Dermis microvascular lymphatic vessel endothelial cell (primary cell): ENCODE results near the gene KRT4. TPM values are rescaled to one million over a fixed set of nuclear protein-coding genes. Genes with fewer than 3 reads are reported as not detected.
"Not testable (repeated sequence)": the region's sequence is repeated elsewhere in the genome, so short reads cannot be mapped to it uniquely, and the experiment has no call there.

ENCODE experiments used
- DNase-seq, 2 donors: peaks; one replicate each; pipeline versions ENCODE4 v3.0.0 to v3.0.0-alpha.2; 2010; ENCODE audit warnings: low read depth in 2 of 2
- total RNA-seq: library from RNA; depleted of rRNA; stranded (reverse); fragments of >200 nt; gene quantifications from 2 replicates; pipeline ENCODE4 v1.2.1, GENCODE V29; 2014

KRT4 gene
- total RNA-seq, 1 donor from 2014 or later: not detected

DNA sequence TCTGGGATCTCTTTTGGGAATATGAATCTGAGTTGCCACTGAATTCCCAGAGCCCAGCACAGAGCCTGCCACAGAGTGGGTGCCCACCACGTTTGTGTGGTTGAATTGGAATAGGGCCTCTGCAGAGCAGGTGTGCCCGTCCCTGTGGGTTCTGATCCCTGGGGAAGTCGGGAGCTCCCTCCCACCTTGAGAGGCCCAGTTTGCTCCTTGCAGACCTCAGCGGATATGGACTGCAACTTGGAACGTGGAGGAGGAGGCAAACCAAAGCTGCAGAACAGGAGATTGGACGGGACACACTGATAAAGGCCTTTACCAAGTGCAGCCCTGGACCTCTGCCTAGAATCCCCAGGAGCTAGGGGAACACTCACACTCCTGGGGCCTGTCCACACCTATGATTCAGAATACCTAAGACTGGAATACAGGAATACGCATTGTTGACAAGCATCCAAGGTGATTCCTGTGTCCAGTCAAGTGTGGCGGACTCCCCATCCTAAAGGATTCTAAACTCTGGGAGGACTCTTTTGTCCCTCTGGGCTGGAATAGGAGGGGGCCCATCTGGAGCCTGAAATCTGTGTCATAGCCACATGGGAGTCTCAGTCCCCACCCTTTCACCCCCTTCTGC, 39.2 kb downstream of the KRT4 start:
- DNase-seq: no peak

DNA sequence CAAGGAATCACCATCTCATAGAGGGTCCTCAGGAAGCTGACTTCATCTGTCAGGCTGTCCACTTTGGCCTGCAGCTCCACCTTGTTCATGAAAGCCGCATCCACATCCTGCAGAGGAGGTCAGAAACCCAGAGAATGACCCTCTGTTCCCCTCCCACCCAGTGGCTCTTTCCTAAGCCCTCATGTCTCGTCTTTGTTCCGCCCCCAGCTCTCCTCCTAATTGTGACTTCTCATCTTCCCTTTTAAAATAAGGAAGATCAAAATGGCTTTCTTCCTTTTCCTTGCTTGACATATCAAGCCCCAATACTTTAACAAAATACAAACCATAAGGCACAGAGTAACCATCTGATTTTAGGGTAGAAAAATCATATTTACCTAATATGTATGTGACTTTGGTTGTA, 41.1 kb downstream of the KRT4 start:
- no peak for DNase-seq

- DNase-seq: no peak
Observed at GRCh38 chr12:52772188-52772587, 41.7 kb downstream of the KRT4 start.

GRCh38 chr12:52771505-52771904, 42.4 kb downstream of the KRT4 start:
- DNase-seq: no peak

GRCh38 chr12:52771088-52771487, 42.8 kb downstream of the KRT4 start:
- no peak for DNase-seq

DNA sequence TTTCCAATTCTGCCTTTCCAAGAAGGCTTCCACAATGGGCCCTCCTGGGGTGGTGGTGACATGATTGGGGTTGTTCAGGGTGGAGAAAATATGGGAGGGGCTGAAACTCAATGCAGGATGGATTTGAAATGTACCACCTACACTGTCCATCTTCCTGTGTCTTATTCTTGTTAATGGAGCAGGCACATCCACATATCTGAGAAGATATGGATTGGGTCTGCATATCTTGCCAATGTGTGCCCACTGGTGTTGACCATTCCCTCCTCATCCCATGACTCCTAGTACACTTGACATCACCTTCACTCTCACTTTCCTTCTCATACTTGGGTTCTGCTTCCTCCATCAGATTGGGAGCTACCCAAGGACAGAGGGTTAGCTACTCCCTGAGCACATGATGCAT, 44.0 kb downstream of the KRT4 start:
- DNase-seq: no peak

DNA sequence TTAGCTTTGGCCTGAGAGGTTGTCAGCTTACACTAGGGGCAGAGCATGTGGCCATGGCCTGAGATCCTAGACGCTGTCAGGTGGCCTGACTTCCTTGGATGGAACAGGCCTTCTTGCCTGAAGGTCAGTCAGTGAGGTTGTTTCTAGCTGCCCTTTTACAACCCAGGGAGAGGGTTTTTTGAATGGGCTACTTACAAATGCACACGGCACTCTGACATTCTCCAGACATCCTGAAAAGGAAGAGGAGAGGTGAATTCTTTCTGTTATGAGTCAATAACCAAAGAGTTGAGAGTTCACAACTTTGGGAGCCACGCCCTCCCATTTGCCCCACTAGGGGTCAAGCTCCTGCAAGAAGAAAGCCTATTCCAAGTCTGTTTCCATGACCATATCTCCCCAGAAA, 44.6 kb downstream of the KRT4 start:
- no peak for DNase-seq

DNA sequence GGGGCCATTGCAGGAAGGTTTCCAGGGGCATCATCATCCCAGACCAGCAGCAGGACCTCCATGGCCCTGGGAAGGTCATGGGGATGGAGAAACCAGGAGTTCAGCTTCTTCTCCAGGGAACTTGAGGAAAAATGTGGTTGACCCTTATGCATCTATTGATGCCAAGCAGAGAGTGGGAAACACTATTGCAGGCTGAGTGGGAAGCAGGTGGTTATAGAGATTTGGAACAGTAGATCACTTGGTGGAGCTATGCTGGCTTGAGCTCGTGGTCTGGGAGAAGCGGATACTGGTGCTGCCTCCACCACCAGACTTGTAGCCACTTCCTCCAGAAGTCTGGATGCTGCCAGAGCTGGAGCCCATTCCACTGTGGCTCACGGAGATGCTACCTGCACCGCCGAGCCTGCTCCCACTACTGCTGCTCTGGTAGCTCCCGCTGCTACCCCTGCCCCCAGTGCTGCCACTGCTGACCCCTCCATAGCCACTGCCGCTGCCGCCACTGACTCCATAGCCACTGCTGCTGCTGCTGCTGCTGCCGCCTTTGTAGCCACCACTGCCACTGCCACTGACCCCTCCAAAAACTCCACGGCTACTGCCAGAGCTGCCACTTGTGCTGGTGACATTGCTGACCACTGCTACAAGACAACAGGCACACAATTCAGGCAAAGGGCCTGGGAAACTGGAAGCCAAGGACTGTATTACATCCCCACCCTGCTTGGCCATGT, 45.3 kb downstream of the KRT4 start:
- DNase-seq: no peak

- no peak for DNase-seq
Observed at GRCh38 chr12:52767427-52767826, 46.5 kb downstream of the KRT4 start.

DNA sequence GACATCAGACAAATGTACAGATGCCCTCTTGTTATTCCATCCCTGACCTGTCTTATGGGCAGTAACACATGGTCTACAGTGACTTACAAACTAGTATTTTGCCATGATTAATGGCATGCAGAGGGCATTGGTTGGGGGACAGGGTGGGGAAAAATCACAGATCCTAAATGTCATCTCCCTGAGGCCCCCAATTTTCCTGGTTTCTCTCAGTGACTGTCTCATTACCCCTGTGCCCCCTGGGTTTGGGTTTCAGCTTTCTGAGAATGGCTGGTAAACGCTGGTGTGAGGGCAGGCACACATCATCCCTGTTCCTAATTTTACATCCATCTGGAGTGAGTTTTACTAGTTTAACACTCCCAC, 46.9 kb downstream of the KRT4 start:
- DNase-seq: no peak

- DNase-seq: no peak
Observed at GRCh38 chr12:52766351-52767019, 47.4 kb downstream of the KRT4 start.

DNA sequence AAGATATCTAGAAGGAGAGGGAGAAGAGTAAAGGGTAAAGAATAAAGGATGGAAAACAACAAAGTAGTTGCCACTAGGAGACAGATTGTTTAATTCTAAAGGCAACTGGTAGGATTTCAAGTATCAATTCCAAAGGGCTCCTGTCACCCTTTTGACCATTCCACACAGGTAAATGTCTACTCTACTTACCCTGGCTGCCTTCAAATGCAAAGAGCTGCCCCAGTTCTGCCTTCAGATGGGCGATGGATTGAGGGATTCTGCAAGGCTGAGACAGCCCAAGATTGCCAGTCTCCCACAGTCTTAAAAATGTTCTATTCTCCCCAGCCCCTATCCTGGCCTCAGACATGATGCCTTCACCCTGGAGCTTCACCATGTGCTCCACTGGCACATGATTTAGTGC, 48.2 kb downstream of the KRT4 start:
- DNase-seq: no peak

DNA sequence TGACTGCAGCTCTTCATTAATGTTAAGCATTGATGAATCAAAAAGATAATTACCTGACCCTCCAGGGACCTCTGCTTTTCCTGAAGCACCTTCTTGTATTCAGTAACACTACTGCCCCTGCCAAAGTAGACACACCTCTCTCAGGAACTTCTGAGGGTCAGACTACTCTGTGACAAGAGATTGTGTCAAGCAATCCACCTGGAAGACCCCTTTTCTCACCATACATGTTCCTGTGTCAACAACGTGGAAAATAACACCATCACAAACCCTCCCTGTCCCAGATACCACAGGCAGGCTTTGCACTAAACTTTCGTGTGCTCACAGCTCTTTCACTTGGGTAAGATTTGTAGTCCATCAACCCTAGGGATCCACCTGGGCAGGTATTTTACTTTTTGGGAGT, 49.9 kb downstream of the KRT4 start:
- DNase-seq: no peak

DNA sequence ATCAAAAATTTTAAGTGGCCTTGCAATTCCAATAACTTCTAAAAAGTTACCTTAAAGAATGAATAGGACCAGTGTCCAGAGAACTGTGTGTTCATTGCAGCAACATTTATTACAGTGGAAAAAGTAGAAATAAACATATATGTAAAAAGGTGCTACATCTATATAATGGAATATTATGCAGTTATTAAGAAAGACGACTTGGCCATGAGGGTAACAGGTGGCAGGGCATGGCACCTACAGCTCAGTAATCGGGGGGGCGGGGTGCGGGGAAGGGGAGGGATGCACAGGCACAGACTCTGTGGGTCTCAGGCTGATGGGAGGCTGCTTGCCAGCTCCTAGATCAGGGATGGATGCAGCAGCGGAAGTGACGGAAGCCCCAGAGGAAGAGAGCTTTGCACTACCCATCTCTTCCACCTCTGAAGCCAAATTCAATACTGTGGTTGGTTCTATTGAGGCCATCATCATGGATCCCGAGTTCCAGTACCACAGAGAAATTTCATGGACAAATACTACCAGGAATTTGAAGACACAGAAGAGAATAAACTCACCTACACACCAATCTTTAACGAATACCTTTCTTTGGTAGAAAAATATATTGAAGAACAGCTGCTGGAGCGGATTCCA, 50.8 kb downstream of the KRT4 start:
- DNase-seq: no peak

GRCh38 chr12:52761802-52762201, 52.1 kb downstream of the KRT4 start:
- DNase-seq: no peak

DNA sequence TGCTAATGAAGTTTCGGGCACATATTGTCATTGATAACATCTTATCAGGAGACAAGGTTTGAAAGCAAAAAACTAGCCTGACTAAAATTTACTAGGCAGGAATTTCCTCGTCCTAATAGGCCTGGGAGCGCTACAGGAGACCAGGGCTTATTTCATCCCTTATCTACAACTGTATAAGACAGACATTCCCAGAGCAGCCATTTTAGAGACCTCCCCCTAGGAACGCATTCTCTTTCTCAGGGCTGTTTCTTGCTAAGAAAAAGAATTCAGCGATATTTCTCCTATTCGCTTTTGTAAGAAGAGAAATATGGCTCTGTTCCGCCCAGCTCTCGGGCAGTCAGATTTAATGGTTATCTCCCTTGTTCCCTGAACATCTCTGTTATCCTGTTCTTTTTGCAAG, 52.7 kb downstream of the KRT4 start:
- not testable (repeated sequence) for DNase-seq

GRCh38 chr12:52760623-52761022, 53.3 kb downstream of the KRT4 start:
- DNase-seq: no peak

- DNase-seq: no peak
Observed at GRCh38 chr12:52759695-52760094, 54.2 kb downstream of the KRT4 start.

DNA sequence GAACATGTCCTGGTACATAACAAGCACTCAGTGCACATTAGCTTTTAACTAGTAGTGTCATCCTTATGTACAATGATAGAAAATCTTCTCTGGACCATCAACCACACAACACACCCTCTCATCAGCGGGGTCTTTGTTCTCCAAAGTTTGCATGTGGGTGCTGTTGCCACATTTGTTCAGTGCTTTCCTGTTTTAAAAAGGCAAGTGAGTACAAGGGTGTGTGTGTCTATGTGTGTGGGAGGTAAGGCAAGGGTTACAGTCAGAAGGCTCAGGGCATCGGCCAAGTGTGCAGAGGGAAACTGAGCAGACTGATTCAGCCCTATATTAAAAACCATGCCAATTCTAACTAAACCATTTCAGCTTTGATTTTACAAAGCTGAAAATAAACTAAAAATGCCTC, 54.7 kb downstream of the KRT4 start:
- DNase-seq: no peak

DNA sequence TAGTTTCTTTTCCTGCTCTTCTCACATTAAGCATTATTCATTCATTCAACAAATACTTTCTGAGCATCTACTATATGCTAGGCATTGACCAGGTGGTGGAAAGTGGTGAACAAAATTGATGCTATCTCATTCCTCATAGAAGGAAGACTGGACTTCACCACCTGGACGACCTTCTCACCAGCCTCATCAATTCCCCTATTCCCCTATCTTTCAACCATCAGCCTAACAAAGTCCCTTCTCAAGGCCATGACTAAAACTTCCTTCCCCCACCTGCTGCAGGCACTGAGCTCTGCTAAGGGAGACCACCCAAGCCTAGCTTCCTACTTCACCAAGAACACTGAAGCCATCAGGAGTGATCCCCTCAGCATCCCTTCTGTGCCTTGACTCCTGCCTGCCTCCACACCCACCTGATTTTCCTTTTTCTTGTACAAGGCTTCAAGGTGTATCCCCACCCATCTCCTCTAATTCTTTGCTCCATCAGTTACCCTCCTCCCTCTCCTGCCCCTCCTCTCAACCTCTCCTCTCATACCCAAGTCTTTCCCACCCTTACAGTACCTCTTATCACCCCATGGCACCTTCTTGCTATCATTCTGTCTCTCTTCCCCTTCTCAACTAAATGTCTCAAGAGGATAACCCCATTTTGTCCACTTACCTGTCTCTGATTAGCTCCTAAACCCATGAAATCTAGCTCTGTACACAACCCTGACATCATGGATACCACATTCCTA, 56.3 kb downstream of the KRT4 start:
- no peak for DNase-seq
